Measurements from ENCODE around the gene ZNF468. TPM values are rescaled to one million over a fixed set of nuclear protein-coding genes. Genes with fewer than 3 reads are reported as not detected.
"Not testable (repeated sequence)": the region's sequence is repeated elsewhere in the genome, so short reads cannot be mapped to it uniquely, and the experiment has no call there.

Gene ZNF468
- total RNA-seq, 2 donors from 2014 or later: 10.5 to 12.2 TPM

GRCh38 chr19:52871466-52871865 is 14.0 kb upstream of the ZNF468 start:
- H3K4me1 Mint-ChIP-seq: no peaks in the 10 kb centered on the region

GRCh38 chr19:52868031-52868430 is 10.6 kb upstream of the ZNF468 start:
- not testable (repeated sequence) for H3K27me3 Mint-ChIP-seq; DNase-seq; H3K36me3 Mint-ChIP-seq (ENCODE audit: low read depth); ATAC-seq; H3K4me3 Mint-ChIP-seq; H3K27ac Mint-ChIP-seq; H3K9me3 ChIP-seq (ENCODE audit: control insufficient read depth, low read length, poor library complexity, severe bottlenecking); H3K4me1 Mint-ChIP-seq

More at GRCh38 chr19:52871466-52871865, 14.0 kb upstream of the ZNF468 start:
- H3K9me3 ChIP-seq (ENCODE audit: control insufficient read depth, low read length, poor library complexity, severe bottlenecking): peaks cover 2% of the 10 kb centered on the region
- Mint-ChIP-seq H3K4me3 (no peak overlapping the region), H3K27ac (no peak overlapping the region), H3K36me3 (ENCODE audit: low read depth) (no peaks in the 10 kb centered on the region), H3K27me3 (no peaks in the 10 kb centered on the region)
- DNase-seq: no peak
- no peak for ATAC-seq

- DNase-seq; H3K9me3 ChIP-seq (ENCODE audit: control insufficient read depth, low read length, poor library complexity, severe bottlenecking); H3K36me3 Mint-ChIP-seq (ENCODE audit: low read depth); H3K27me3 Mint-ChIP-seq: not testable (repeated sequence)
- peak; percentile 3 for ATAC-seq
- Mint-ChIP-seq H3K4me3 (peak overlapping the region; percentile 92), H3K27ac (peak overlapping the region; percentile 91), H3K4me1 (peaks cover 16% of the 10 kb centered on the region)
Measured at GRCh38 chr19:52856540-52857377, 660 bp downstream of the ZNF468 start.

- H3K27me3 Mint-ChIP-seq: not testable (repeated sequence)
- peaks cover 62% of the 10 kb centered on the region for H3K9me3 ChIP-seq (ENCODE audit: control insufficient read depth, low read length, poor library complexity, severe bottlenecking)
Measured at GRCh38 chr19:52847352-52847751, 10.1 kb downstream of the ZNF468 start.

GRCh38 chr19:52840825-52841465 is 16.5 kb downstream of the ZNF468 start:
- not testable (repeated sequence) for ATAC-seq; H3K27ac Mint-ChIP-seq; H3K27me3 Mint-ChIP-seq; H3K36me3 Mint-ChIP-seq (ENCODE audit: low read depth); H3K4me1 Mint-ChIP-seq; DNase-seq; H3K4me3 Mint-ChIP-seq
- H3K9me3 ChIP-seq (ENCODE audit: control insufficient read depth, low read length, poor library complexity, severe bottlenecking): peaks cover 74% of the 10 kb centered on the region

More at GRCh38 chr19:52847352-52847751, 10.1 kb downstream of the ZNF468 start:
- not testable (repeated sequence) for ATAC-seq, DNase-seq, H3K4me3 Mint-ChIP-seq, H3K4me1 Mint-ChIP-seq, H3K27ac Mint-ChIP-seq
- H3K36me3 Mint-ChIP-seq (ENCODE audit: low read depth): peaks cover 19% of the 10 kb centered on the region

- ATAC-seq; H3K4me1 Mint-ChIP-seq; H3K4me3 Mint-ChIP-seq; H3K36me3 Mint-ChIP-seq (ENCODE audit: low read depth); DNase-seq; H3K27ac Mint-ChIP-seq; H3K27me3 Mint-ChIP-seq: not testable (repeated sequence)
- peaks cover 13% of the 10 kb centered on the region for H3K9me3 ChIP-seq (ENCODE audit: control insufficient read depth, low read length, poor library complexity, severe bottlenecking)
Measured at GRCh38 chr19:52834289-52834688, 23.1 kb downstream of the ZNF468 start.

GRCh38 chr19:52833541-52833940 is 23.9 kb downstream of the ZNF468 start:
- not testable (repeated sequence) for H3K4me3 Mint-ChIP-seq; H3K9me3 ChIP-seq (ENCODE audit: control insufficient read depth, low read length, poor library complexity, severe bottlenecking); H3K36me3 Mint-ChIP-seq (ENCODE audit: low read depth); H3K27me3 Mint-ChIP-seq; H3K27ac Mint-ChIP-seq; ATAC-seq; H3K4me1 Mint-ChIP-seq; DNase-seq

- not testable (repeated sequence) for H3K36me3 Mint-ChIP-seq (ENCODE audit: low read depth); ATAC-seq; H3K27me3 Mint-ChIP-seq; H3K9me3 ChIP-seq (ENCODE audit: control insufficient read depth, low read length, poor library complexity, severe bottlenecking); H3K27ac Mint-ChIP-seq; H3K4me1 Mint-ChIP-seq; DNase-seq; H3K4me3 Mint-ChIP-seq
Measured at GRCh38 chr19:52829866-52830265, 27.6 kb downstream of the ZNF468 start.

- no peaks in the 10 kb centered on the region for H3K9me3 ChIP-seq (ENCODE audit: control insufficient read depth, low read length, poor library complexity, severe bottlenecking)
- no peaks in the 10 kb centered on the region for H3K27me3 Mint-ChIP-seq
- H3K36me3 Mint-ChIP-seq (ENCODE audit: low read depth): no peaks in the 10 kb centered on the region
- H3K27ac Mint-ChIP-seq: no peak overlapping the region
- H3K4me3 Mint-ChIP-seq: no peak overlapping the region
- H3K4me1 Mint-ChIP-seq: peaks cover 4% of the 10 kb centered on the region
- DNase-seq (no peak), ATAC-seq (no peak)
Measured at GRCh38 chr19:52825765-52826164, 31.7 kb downstream of the ZNF468 start.

- H3K4me3 Mint-ChIP-seq: no peak overlapping the region
- no peak for ATAC-seq
- no peak overlapping the region for H3K27ac Mint-ChIP-seq
- peaks cover 11% of the 10 kb centered on the region for H3K4me1 Mint-ChIP-seq
- no peaks in the 10 kb centered on the region for H3K27me3 Mint-ChIP-seq
- DNase-seq: no peak
- no peaks in the 10 kb centered on the region for H3K36me3 Mint-ChIP-seq (ENCODE audit: low read depth)
- no peaks in the 10 kb centered on the region for H3K9me3 ChIP-seq (ENCODE audit: control insufficient read depth, low read length, poor library complexity, severe bottlenecking)
Measured at GRCh38 chr19:52823676-52824075, 33.7 kb downstream of the ZNF468 start.

GRCh38 chr19:52821204-52821960 is 36.0 kb downstream of the ZNF468 start, which contains the start of gene ZNF28:
ZNF28 (minus strand) TSS chr19:52821633; CDS start chr19:52817958, 3,675 bp downstream.
- H3K27me3 Mint-ChIP-seq; H3K9me3 ChIP-seq (ENCODE audit: control insufficient read depth, low read length, poor library complexity, severe bottlenecking); H3K36me3 Mint-ChIP-seq (ENCODE audit: low read depth): not testable (repeated sequence)
- Mint-ChIP-seq H3K4me3 (peak within 1 kb of the TSS; percentile 94), H3K4me1 (peaks cover 12% of the 10 kb centered on the region), H3K27ac (peak within 1 kb of the TSS; percentile 81)
- ATAC-seq (peak; percentile 100), DNase-seq (peak; percentile 14 to 40 (median 37))

GRCh38 chr19:52820472-52821203 is 36.8 kb downstream of the ZNF468 start:
- H3K4me1 Mint-ChIP-seq: peaks cover 12% of the 10 kb centered on the region
- peak; percentile 22 for ATAC-seq

More at GRCh38 chr19:52820472-52821203, 36.8 kb downstream of the ZNF468 start:
- not testable (repeated sequence) for H3K36me3 Mint-ChIP-seq (ENCODE audit: low read depth); H3K9me3 ChIP-seq (ENCODE audit: control insufficient read depth, low read length, poor library complexity, severe bottlenecking); DNase-seq; H3K27me3 Mint-ChIP-seq
- Mint-ChIP-seq H3K4me3 (peak overlapping the region; percentile 94), H3K27ac (peak overlapping the region; percentile 81)

Data from T-helper 17 cell (primary cell).